Activated CD8-positive, alpha-beta memory T cell treated with anti-CD3 and anti-CD28 coated beads, Interleukin-2, amount 50 U/mL, for 48 hours (primary cell): ENCODE data around the gene ELFN2.

Experiments
- DNase-seq: peaks from one replicate; pipeline ENCODE4 v3.0.0-alpha.2; 2020

Gene ELFN2

GRCh38 chr22:37425800-37426705 lies 1.2 kb downstream of the ELFN2 start:
- no peak for DNase-seq

GRCh38 chr22:37425369-37425768 lies 1.9 kb downstream of the ELFN2 start:
- no peak for DNase-seq

GRCh38 chr22:37423283-37423682 lies 4.0 kb downstream of the ELFN2 start:
- DNase-seq = no peak

GRCh38 chr22:37421468-37421877 lies 5.8 kb downstream of the ELFN2 start:
- DNase-seq = no peak

- DNase-seq = no peak
Measured at GRCh38 chr22:37420686-37421467, 6.4 kb downstream of the ELFN2 start.

GRCh38 chr22:37419969-37420685 lies 7.2 kb downstream of the ELFN2 start:
- DNase-seq = peak; percentile 64

- no peak for DNase-seq
Measured at GRCh38 chr22:37419370-37419968, 7.8 kb downstream of the ELFN2 start.

GRCh38 chr22:37418627-37419369 lies 8.5 kb downstream of the ELFN2 start:
- no peak for DNase-seq

GRCh38 chr22:37417677-37418348 lies 9.5 kb downstream of the ELFN2 start:
- DNase-seq = no peak

- no peak for DNase-seq
Measured at GRCh38 chr22:37417264-37417663, 10.0 kb downstream of the ELFN2 start.

GRCh38 chr22:37416827-37417226 lies 10.5 kb downstream of the ELFN2 start:
- peak; percentile 62 for DNase-seq

GRCh38 chr22:37416389-37416788 lies 10.9 kb downstream of the ELFN2 start:
- DNase-seq = no peak

- no peak for DNase-seq
Measured at GRCh38 chr22:37415210-37415609, 12.1 kb downstream of the ELFN2 start.

- no peak for DNase-seq
Measured at GRCh38 chr22:37414288-37414687, 13.0 kb downstream of the ELFN2 start.

GRCh38 chr22:37413546-37413945 lies 13.7 kb downstream of the ELFN2 start:
- DNase-seq = no peak

- no peak for DNase-seq
Measured at GRCh38 chr22:37412495-37413250, 14.6 kb downstream of the ELFN2 start.

- no peak for DNase-seq
Measured at GRCh38 chr22:37411655-37412054, 15.6 kb downstream of the ELFN2 start.

GRCh38 chr22:37410174-37411055 lies 16.9 kb downstream of the ELFN2 start:
- DNase-seq = no peak

- DNase-seq = no peak
Measured at GRCh38 chr22:37409459-37410050, 17.7 kb downstream of the ELFN2 start.
